Lung (tissue), 12 donors: Measurements from ENCODE around the gene AGPAT2. TPM values are rescaled to one million over a fixed set of nuclear protein-coding genes. Genes with fewer than 3 reads are reported as not detected.
A peak's percentile ranks its signal among the peaks of the same experiment; 100 is the strongest.

Source experiments
- ATAC-seq: fragments of 200-7000 bp; cut with Tn5 transposase; one replicate; pipeline ENCODE4 v1.9.1; 2020; ENCODE audit warnings: moderate number of reproducible peaks; ENCODE audit not compliant: insufficient read depth, low FRiP score
- DNase-seq, 3 donors: peaks; one replicate each; pipeline ENCODE4 v3.0.0-alpha.2; 2013 to 2017
- H3K27ac ChIP-seq, 2 donors: one replicate each; pipeline ENCODE4 v1.5.1; 2013; ENCODE audit warnings: mild to moderate bottlenecking in 2 of 2, moderate library complexity in 2 of 2, control low read depth in 1 of 2, inconsistent platforms in 1 of 2, low read depth in 1 of 2, low read length in 1 of 2
- H3K27me3 ChIP-seq, 3 donors: one replicate each; pipeline ENCODE4 v1.5.1; 2013; ENCODE audit warnings: low read length in 2 of 3; ENCODE audit not compliant: control insufficient read depth in 3 of 3, insufficient read depth in 3 of 3
- H3K36me3 ChIP-seq, 4 donors: one replicate each; pipeline ENCODE4 v1.5.1; 2013; ENCODE audit warnings: low read length in 4 of 4, mild to moderate bottlenecking in 1 of 4, moderate library complexity in 1 of 4; ENCODE audit not compliant: control insufficient read depth in 4 of 4, insufficient read depth in 4 of 4
- H3K4me1 ChIP-seq, 5 donors: one replicate each; pipeline ENCODE4 v1.5.1; 2013; ENCODE audit warnings: low read length in 5 of 5, mild to moderate bottlenecking in 2 of 5, moderate library complexity in 1 of 5; ENCODE audit not compliant: control insufficient read depth in 5 of 5, insufficient read depth in 5 of 5
- H3K4me3 ChIP-seq: one replicate; pipeline ENCODE4 v1.5.1; 2013; ENCODE audit warnings: mild to moderate bottlenecking, control low read depth, moderate library complexity
- H3K9ac ChIP-seq, 2 donors: one replicate each; pipeline ENCODE4 v1.5.1; 2013; ENCODE audit warnings: low read length in 2 of 2, control low read depth in 1 of 2; ENCODE audit not compliant: insufficient read depth in 1 of 2
- H3K9me3 ChIP-seq, 4 donors: one replicate each; pipeline ENCODE4 v1.5.1; 2013; ENCODE audit warnings: low read length in 3 of 4, mild to moderate bottlenecking in 1 of 4, moderate library complexity in 1 of 4; ENCODE audit not compliant: control insufficient read depth in 4 of 4, insufficient read depth in 3 of 4
- WGBS, 2 donors: extraction: QIAGEN DNeasy Blood & Tissue Kit; methylation state at CpG; one replicate each; pipeline ENCODE4 v1.1.7; 2013; 5-methylcytosine and 5-hydroxymethylcytosine counted together
- polyA plus RNA-seq, 2 donors: library from polyadenylated mRNA; stranded (reverse); fragments of 200-250 nt; gene quantifications; one replicate each; pipeline ENCODE4 v1.2.1, GENCODE V29; 2013
- total RNA-seq, 2 donors: library from RNA; depleted of rRNA in 1 of 2; stranded (reverse); fragments of >200 nt in 1 of 2; gene quantifications; one replicate each; pipeline ENCODE4 v1.2.1, GENCODE V29; 2014 to 2021
- TF ChIP-seq, protein P1 (sequence below): IDR thresholded peaks from 2 replicates; pipeline ENCODE4 v1.5.1; 2012; ENCODE audit warnings: mild to moderate bottlenecking; ENCODE audit errors: control extremely low read depth, extremely low read depth
- donor health status: control.
- donor health status: control.
- donor health status: Bipolar disorder and iron deficiency.
- donor health status: healthy.
- donor health status: DM: yes; HTN: yes; CAD: no.

AGPAT2 gene
- total and polyA plus RNA-seq, 4 donors = 81.7 to 277 (median 177) TPM

DNA sequence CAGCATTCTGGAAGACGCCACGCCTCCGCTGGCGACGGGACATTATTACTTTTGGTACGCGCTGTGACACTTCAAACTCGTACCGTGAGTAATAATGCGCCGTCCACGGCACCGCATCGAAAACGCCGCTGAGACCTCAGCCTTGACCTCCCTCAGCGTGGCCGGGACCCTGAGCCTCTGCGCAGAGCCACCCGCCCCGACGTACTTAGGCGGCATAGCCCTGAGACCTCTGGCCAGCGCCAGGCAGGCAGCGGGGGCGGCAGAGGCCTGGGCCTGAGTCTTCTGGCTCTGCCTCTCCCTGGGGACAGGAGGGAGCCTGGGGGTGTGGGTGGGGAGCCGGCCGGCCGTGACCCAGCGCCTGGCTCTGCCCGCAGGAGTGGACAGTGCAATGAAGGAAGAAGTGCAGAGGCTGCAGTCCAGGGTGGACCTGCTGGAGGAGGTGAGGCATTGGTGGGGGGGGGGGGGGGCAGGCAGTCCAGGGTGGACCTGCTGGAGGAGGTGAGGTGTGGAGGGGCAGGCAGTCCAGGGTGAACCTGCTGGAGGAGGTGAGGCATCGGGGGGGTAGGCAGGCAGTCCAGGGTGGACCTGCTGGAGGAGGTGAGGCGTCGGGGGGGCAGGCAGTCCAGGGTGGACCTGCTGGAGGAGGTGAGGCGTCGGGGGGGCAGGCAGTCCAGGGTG, 16.5 kb downstream of the AGPAT2 start:
- H3K9ac ChIP-seq = no peak overlapping the region
- H3K27me3 ChIP-seq = no peaks in the 10 kb centered on the region
- H3K36me3 ChIP-seq = peaks cover 0 to 46% (median 0%) of the 10 kb centered on the region in 4 donors
- H3K4me1 ChIP-seq = no peaks in the 10 kb centered on the region
- TF ChIP-seq, protein P1, sequence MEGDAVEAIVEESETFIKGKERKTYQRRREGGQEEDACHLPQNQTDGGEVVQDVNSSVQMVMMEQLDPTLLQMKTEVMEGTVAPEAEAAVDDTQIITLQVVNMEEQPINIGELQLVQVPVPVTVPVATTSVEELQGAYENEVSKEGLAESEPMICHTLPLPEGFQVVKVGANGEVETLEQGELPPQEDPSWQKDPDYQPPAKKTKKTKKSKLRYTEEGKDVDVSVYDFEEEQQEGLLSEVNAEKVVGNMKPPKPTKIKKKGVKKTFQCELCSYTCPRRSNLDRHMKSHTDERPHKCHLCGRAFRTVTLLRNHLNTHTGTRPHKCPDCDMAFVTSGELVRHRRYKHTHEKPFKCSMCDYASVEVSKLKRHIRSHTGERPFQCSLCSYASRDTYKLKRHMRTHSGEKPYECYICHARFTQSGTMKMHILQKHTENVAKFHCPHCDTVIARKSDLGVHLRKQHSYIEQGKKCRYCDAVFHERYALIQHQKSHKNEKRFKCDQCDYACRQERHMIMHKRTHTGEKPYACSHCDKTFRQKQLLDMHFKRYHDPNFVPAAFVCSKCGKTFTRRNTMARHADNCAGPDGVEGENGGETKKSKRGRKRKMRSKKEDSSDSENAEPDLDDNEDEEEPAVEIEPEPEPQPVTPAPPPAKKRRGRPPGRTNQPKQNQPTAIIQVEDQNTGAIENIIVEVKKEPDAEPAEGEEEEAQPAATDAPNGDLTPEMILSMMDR = no peak
- WGBS, 2 donors = 53 to 77% methylated on average over 36 of the region's 36 CpGs
- H3K4me3 ChIP-seq = peak overlapping the region; percentile 65
- H3K9me3 ChIP-seq = no peaks in the 10 kb centered on the region
- ATAC-seq (no peak), DNase-seq (no peak)
- H3K27ac ChIP-seq = peak overlapping the region; percentile 24 to 89

DNA sequence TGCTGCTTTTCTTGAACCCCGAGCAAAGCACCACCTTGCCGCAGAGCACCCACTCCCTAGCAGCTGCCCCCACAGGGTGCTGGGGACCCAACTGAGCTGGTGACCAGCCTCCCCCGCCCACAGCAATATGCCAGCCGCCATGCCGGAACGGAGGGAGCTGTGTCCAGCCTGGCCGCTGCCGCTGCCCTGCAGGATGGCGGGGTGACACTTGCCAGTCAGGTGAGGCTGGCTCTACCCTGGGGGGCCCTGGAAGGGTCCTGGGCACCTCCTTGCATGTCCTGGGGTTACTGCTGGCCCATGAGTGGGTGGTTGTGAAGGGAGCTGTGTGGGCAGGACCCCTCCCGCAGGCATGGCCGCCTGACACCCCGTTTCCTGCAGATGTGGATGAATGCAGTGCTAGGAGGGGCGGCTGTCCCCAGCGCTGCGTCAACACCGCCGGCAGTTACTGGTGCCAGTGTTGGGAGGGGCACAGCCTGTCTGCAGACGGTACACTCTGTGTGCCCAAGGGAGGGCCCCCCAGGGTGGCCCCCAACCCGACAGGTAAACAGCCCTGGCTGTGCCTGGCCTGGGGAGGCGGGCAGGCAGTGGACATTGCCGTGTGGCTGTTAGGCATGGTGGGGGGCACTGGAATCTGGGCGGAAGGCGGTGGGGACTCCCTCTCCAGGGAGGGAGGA, 17.3 kb downstream of the AGPAT2 start:
- Histone ChIP-seq H3K36me3 (peaks cover 0 to 49% (median 0%) of the 10 kb centered on the region in 4 donors), H3K27me3 (no peaks in the 10 kb centered on the region), H3K9me3 (no peaks in the 10 kb centered on the region), H3K27ac (peak overlapping the region; percentile 57 to 89), H3K9ac (no peak overlapping the region), H3K4me3 (peak overlapping the region; percentile 65), H3K4me1 (peaks cover 0 to 3% (median 0%) of the 10 kb centered on the region in 5 donors)
- ATAC-seq (no peak), DNase-seq (no peak)
- TF ChIP-seq, protein P1 = no peak
- 46 to 49% methylated on average over 23 of the region's 23 CpGs for WGBS, 2 donors

DNA sequence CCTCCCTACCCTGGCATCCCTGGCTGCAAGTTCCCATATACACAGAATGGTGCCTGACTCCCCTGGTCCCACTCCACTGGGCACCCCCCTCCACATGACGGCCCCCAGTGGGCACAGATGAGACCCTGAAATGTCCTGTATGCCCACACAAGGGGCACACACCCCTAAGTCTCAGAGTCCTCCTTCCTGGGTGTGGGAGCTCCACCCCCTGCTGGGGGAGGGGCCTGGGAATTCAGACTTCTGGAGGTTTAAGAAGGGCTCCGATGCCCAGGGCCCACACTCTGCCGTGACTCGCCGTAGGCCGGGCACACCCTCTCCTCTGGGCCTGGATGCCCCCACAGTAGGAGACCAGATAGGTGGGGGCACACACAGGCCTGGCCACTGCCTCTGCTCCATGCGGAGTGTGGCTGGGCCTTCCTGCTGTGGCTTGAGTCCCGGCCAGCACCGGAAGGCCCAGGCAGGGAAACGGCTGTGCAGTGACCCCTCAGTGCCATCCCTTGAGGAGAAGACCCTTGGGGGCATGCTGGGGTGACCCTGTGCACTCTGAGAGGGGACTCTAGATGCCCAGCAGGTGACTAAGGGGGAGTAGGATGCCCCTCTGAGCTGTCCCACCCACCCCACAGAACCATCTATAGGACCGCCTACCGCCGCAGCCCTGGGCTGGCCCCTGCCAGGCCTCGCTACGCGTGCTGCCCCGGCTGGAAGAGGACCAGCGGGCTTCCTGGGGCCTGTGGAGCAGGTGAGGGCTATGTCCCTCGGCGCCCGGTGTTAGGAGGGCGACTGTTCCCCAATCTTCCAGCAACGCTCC, 18.1 kb downstream of the AGPAT2 start:
- Histone ChIP-seq H3K9ac (no peak overlapping the region), H3K9me3 (peaks cover 0 to 3% (median 0%) of the 10 kb centered on the region in 4 donors), H3K27ac (peak overlapping the region; percentile 57 to 89), H3K27me3 (no peaks in the 10 kb centered on the region), H3K4me1 (peaks cover 0 to 3% (median 0%) of the 10 kb centered on the region in 5 donors), H3K36me3 (peaks cover 0 to 44% (median 0%) of the 10 kb centered on the region in 4 donors), H3K4me3 (peak overlapping the region; percentile 65)
- TF ChIP-seq, protein P1 = no peak
- WGBS, 2 donors = 56 to 69% methylated on average over 23 of the region's 23 CpGs
- DNase-seq (no peak), ATAC-seq (no peak)
